GM21381 (cell line): ENCODE results near the gene PHYHD1.
"Not testable (repeated sequence)": the region's sequence is repeated elsewhere in the genome, so short reads cannot be mapped to it uniquely, and the experiment has no call there.

ENCODE experiments used
- ATAC-seq: cut with Tn5 transposase; IDR thresholded peaks from one replicate; pipeline ENCODE4 v1.9.1; 2021; ENCODE audit warnings: mild to moderate bottlenecking, moderate library complexity; ENCODE audit not compliant: unreplicated experiment

The PHYHD1 gene

GRCh38 chr9:128947527-128948301 is 26.9 kb downstream of the PHYHD1 start, which contains the start of the genes DOLK and NUP188:
TSS of gene DOLK (minus strand) at chr9:128947603. CDS start at chr9:128947303, 300 bp downstream.
TSS of gene NUP188 (plus strand) at chr9:128947699. CDS start at chr9:128947720, 21 bp downstream.
- peak; percentile 88 for ATAC-seq

- not testable (repeated sequence) for ATAC-seq
These were observed 40.6 kb downstream of the PHYHD1 start for GRCh38 chr9:128961403-128961802.

- no peak for ATAC-seq
These were observed 48.7 kb downstream of the PHYHD1 start for GRCh38 chr9:128969491-128969890.

- ATAC-seq: no peak
These were observed 52.2 kb downstream of the PHYHD1 start for GRCh38 chr9:128972956-128973355.

DNA sequence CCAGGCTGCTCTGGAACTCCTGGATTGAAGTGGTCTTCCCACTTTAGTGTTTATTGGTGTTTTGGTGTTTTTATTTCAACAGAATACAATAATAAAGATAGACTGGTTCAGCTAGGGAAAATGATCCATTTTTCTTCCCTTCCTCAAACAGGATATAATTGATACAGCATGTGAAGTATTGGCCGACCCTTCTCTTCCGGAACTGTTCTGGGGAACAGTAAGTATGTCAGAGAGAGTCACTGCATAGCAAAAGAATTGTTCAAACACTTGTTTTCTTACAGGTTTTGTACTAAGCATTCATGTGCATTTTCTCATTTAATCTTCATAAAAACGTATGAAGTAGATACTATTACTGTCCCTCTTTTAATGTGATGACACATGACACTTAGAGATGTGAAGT is 58.3 kb downstream of the PHYHD1 start:
- no peak for ATAC-seq

DNA sequence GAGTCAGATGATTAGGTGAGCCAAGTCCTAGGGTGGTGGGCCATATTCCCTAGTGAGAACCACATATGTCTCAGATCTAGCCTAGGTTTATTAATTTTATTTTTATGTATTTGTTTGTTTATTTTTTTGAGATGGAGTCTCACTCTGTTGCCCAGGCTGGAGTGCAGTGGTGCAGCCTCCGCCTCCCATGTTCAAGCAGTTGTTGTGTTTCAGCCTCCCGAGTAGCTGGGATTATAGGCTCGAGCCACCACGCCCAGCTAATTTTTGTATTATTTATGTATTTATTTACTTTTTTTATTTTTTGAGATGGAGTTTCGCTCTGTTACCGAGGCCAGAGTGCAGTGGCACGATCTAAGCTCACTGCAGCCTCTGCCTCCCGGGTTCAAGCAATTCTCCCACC is 62.8 kb downstream of the PHYHD1 start:
- no peak for ATAC-seq

- ATAC-seq: no peak
These were observed 65.9 kb downstream of the PHYHD1 start for GRCh38 chr9:128986671-128987070.

GRCh38 chr9:128987805-128988204 is 67.0 kb downstream of the PHYHD1 start:
- no peak for ATAC-seq
